Adrenal gland (tissue), 5 donors: Measurements from ENCODE around the gene RRAD.
"Not testable (repeated sequence)": the region's sequence is repeated elsewhere in the genome, so short reads cannot be mapped to it uniquely, and the experiment has no call there.

ENCODE experiments used
- CTCF ChIP-seq, 6 experiments: fragments of 450-650 bp in 4 of 6; fragments of 200-600 bp in 2 of 6; sonication (generic) in 1 of 6; IDR thresholded peaks; 1 replicate in 5 of 6; 2 replicates in 1 of 6; pipeline versions ENCODE4 v1.5.1 to v1.8.0; 2016 to 2021; ENCODE audit warnings: antibody characterized with exemption in 6 of 6, mild to moderate bottlenecking in 2 of 6, moderate library complexity in 1 of 6
- POLR2A ChIP-seq, 2 donors: fragments of 450-650 bp; IDR thresholded peaks; one replicate each; pipeline ENCODE4 v1.6.1; 2017; ENCODE audit warnings: antibody characterized with exemption in 2 of 2, mild to moderate bottlenecking in 2 of 2, moderate library complexity in 1 of 2
- donor health status: DM: no; HTN: no; CAD: no.

DNA sequence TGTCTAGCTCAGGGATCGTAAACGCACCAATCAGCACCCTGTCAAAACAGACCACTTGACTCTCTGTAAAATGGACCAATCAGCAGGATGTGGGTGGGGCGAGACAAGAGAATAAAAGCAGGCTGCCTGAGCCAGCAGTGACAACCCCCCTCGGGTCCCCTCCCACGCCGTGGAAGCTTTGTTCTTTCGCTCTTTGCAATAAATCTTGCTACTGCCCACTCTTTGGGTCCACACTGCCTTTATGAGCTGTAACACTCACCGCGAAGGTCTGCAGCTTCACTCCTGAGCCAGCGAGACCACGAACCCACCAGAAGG lies 49.6 kb upstream of the RRAD start:
- TF ChIP-seq CTCF, POLR2A (IDR thresholded peaks at IDR 0.05): not testable (repeated sequence)
